ENCODE measurements around the gene ACTR1A.

ACTR1A gene

DNA sequence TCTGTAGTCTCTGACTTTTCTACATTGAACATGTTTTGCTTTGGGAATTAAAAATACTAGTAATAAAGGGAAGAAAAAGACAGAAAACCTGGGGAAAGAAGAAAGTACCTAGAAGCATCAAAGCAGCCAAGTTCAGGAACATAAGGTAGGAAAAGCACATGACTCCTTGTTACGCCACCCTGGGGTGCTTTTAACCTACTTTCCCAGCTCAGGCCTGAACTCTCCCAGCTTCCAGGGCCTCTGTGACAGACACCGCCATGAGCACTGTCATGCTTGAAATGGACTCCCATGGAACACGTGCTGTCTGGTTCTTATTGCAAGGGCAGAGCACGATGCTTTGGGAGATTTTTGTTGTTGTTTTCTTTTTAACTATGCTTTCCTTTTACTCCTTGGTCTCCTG, 11.4 kb downstream of the ACTR1A start:
- in situ Hi-C loops (cut with MboI; ENCODE audit: low sequenced_read_pairs), result no loop called here

GRCh38 chr10:102485093-102485784, 17.3 kb downstream of the ACTR1A start:
- in situ Hi-C loops (cut with MboI; ENCODE audit: low sequenced_read_pairs), result no loop called here

DNA sequence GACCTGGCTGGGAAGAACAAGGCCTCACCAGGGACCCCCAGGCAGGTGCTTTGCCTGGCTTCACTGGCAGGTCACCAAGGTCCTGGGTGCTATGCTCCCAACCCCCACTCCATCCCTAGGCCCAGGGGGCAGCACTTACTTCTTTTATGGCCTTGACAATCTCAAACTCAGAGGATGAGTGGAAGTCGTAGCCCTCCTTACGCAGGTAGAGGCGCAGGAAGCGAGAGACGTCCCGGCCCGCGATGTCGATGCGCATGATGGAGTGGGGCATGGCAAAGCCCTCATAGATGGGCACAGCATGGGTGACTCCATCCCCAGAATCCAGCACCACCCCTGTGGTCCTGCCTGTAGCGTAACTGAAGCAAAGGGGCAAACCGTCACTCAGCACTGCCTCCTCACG, 18.5 kb downstream of the ACTR1A start:
- in situ Hi-C loops (cut with MboI; ENCODE audit: low sequenced_read_pairs), result no loop called here

DNA sequence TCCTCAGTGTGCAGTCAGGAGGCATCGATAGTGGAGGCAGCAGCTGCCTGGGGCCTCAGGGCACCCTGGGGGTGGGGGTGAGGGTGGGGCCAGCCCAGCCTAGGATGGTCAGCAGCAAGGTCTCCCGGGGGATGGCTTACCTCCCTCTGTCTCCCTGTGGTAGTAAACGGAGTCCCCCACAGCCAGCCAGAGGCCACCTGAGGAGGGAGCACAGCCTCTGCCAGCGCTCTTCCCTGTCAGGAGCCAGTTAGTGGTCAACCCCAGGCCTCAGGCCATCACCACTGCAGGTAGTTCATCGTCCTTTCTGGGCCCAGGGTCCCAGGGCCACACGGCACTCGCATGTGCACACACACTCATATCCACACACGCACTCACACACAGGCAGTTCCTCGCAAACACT, 22.1 kb downstream of the ACTR1A start:
- in situ Hi-C loops (cut with MboI; ENCODE audit: low sequenced_read_pairs), result no loop called here

DNA sequence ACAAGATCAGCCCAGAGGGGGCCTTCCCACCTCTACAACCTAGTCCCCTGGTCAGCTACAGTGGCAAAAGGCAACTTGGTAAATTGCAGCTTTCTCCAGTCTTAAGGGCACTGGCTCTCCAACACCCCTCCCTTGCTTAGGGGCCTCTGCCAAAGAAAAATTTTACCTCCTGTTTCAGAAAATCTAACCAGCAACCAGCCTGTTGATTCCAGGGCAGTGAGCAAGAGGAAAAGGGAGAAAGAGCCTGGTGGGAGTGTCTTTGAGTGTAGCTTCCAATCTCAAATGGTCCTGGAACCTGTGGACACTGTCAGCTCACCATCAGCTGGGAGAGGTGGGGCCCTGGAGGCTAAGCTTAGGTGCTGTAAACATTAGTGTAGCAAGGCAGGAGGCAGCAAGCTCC, 22.9 kb downstream of the ACTR1A start:
- in situ Hi-C loops (cut with MboI; ENCODE audit: low sequenced_read_pairs), result loop anchor here (5.0 kb wide), 1 partner anchor 87 kb away; no protein-coding TSS in a partner anchor

DNA sequence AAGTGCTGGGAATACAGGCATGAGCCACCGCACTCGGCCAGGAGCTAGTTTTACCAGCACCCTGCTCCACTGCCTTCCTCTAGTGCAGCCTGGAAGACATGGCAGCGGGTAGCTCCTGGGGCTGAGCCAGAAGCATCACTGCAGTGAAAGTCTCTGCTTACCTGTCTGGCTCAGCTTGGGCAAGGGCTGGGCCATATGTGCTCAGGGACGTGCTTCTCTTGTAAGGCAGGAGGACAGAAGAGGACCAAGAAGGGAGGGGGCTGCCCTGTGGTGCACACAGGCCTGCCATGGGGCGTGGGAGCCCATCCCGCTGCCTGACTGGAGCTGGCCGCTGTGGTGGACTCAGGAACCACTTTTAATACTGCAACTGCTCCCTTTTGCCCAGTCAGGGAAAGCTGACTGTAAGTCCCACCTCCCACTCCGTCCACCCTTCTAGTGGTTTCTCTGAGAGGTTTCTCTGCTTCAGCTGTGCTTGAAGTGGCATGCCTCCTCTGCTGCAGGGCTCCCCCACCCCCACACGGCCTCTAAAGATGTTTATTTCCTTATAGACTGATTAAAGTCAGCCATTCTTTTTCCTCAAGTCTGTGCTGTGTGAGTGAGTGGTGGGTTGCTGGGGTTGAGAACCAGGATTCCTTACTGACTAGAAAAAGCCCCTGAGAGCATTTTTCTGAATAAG, 25.9 kb downstream of the ACTR1A start:
- in situ Hi-C loops (cut with MboI; ENCODE audit: low sequenced_read_pairs), result loop anchor here (5.0 kb wide), 1 partner anchor 84 kb away; no protein-coding TSS in a partner anchor

DNA sequence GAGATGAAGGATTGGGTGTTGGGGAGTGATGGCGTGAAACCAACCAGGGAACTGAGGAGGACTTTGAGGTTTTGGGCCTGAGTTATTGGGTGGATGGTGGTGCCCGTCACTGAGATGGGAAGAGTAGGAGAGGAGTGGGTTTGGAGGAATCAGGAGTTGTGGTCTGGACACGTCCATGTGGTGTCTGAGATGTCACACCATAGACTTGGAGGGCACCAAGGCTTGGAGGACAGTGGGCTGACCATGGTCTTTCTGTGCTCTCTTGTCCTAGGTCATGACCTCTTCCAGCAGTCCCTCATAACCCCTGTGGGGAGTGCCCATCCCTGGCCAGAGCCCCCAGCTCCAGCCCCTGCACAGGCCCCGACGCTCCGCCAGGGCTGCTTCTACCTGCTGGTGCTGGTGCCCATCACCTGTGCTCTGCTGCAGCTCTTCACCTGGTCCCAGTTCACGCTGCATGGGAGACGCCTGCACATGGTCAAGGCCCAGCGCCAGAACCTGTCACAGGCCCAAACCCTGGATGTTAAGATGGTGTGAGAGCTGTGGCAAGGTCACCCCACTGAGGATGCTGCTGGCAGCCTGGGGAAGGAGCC, 27.0 kb downstream of the ACTR1A start:
- in situ Hi-C loops (cut with MboI; ENCODE audit: low sequenced_read_pairs), result loop anchor here (5.0 kb wide), 1 partner anchor 83 kb away; no protein-coding TSS in a partner anchor

- in situ Hi-C loops (cut with MboI; ENCODE audit: low sequenced_read_pairs), result no loop called here
These were observed 28.8 kb downstream of the ACTR1A start for GRCh38 chr10:102473445-102474331.

DNA sequence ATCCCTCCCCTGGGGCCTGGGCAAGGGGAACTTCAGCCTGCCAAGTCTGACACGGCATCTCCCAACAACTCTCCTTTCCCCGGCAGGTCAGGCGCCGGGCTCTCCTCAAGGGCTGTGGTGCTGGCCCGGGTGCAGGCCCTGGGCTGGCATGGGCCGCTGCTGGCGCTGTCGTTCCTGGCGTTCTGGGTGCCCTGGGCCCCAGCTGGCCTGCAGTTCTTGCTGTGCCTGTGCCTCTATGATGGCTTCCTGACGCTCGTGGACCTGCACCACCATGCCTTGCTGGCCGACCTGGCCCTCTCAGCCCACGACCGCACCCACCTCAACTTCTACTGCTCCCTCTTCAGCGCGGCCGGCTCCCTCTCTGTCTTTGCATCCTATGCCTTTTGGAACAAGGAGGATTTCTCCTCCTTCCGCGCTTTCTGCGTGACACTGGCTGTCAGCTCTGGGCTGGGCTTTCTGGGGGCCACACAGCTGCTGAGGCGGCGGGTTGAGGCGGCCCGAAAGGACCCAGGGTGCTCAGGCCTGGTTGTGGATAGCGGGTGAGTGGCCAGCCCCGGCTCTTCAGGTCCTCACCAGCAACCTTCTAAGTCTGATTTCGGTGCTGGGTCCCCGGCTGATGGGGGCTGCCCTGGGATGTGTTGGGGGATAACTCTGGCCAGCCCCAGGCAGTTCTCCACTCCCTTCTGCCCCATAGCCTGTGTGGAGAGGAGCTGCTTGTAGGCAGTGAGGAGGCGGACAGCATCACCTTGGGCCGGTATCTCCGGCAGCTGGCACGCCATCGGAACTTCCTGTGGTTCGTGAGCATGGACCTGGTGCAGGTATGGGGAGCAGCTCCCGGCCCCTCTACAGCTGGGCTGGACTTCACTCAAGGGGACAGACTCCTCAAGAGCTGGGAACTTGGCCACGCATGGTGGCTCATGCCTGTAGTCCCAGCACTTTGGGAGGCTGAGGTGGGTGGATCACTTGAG, 31.6 kb downstream of the ACTR1A start:
- in situ Hi-C loops (cut with MboI; ENCODE audit: low sequenced_read_pairs), result no loop called here

DNA sequence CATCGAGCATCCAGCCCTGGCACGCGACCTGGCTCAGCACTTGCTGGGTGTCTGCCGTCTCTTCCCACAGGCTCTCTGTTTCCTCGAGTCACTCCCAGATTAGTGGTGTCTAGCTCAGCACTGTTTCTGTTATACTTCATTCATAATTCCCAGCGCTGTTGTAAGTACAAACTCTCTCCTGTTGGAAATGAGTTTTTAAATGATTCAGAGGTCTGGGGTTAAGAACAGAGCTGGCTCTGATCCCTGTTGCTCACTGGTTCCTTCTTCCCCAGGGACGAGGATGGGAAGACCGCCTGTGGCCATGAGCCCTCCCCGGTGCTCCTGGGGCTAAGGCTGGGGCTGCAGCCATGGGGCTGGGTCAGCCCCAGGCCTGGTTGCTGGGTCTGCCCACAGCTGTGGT, 33.8 kb downstream of the ACTR1A start:
- in situ Hi-C loops (cut with MboI; ENCODE audit: low sequenced_read_pairs), result no loop called here

DNA sequence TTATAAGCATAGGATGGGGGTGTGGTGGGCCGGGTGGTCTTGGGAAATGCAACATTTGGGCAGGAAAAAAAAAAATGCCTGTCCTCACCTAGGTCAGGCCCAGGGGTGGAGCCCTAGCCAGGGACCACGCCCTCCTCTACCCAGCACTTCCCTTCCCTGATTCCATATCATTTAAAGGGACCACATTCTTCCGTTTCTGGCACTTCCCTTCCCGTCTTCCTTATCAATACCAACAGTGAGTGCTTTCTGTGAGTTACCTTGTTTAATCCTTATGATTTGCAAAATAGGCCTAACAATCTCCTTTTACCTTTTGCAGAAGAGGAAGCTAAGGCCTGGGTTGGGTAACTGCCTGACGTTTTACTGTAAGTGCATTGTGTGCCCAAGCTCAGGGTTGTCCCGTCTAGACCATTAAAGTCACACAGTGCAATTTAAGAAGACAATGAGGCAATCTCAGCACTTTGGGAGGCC, 34.5 kb downstream of the ACTR1A start:
- in situ Hi-C loops (cut with MboI; ENCODE audit: low sequenced_read_pairs), result no loop called here

GRCh38 chr10:102467318-102467717, 35.2 kb downstream of the ACTR1A start:
- in situ Hi-C loops (cut with MboI; ENCODE audit: low sequenced_read_pairs), result no loop called here

- in situ Hi-C loops (cut with MboI; ENCODE audit: low sequenced_read_pairs), result no loop called here
These were observed 37.0 kb downstream of the ACTR1A start for GRCh38 chr10:102465466-102465865.

GRCh38 chr10:102463983-102464382, 38.5 kb downstream of the ACTR1A start:
- in situ Hi-C loops (cut with MboI; ENCODE audit: low sequenced_read_pairs), result no loop called here

DNA sequence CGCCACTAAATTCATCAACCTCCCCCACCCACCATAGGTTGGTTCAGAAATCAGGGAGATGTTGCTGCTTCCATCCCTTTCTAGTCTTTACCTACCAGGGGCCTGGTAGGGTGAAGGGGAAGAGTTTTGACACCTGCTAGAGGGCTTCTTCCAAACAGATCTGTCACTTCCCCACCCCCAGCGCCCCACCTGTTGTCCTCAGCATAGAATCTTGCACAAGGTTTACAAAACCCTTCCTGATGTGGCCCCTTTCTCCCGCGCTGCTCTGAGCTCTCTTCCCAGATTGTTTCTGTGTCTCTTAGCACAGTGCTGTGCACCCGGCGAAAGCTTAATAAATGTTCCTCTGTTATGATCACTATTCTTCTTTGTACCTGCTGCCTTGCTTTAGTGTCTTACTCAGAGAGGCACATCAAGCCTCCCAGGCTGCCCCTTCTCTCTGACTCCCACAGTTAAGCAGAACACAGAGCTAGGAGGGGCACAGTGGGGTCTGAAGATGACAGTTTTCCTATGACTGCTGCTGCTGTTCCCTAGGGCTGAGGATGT, 39.9 kb downstream of the ACTR1A start:
- in situ Hi-C loops (cut with MboI; ENCODE audit: low sequenced_read_pairs), result no loop called here

- in situ Hi-C loops (cut with MboI; ENCODE audit: low sequenced_read_pairs), result no loop called here
These were observed 41.1 kb downstream of the ACTR1A start for GRCh38 chr10:102461187-102462054.

DNA sequence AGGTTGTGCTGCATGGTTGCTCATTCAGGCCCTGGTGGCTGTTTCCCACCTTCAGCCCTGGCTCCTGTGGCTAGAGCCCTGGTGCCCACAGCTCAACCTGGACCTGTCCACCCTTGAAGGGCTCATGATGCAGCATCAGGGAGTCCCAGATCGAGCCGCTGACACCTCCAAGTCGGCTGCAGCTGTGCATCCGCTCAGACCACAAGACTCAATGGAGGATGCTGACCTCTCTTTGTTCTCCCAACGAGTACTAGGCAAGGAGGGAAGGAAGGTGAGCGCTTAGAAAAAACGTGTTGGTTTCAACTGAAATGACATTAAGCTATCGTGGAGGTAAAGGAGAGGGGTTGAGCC, 41.7 kb downstream of the ACTR1A start:
- in situ Hi-C loops (cut with MboI; ENCODE audit: low sequenced_read_pairs), result no loop called here

GRCh38 chr10:102458656-102459055, 43.9 kb downstream of the ACTR1A start:
- in situ Hi-C loops (cut with MboI; ENCODE audit: low sequenced_read_pairs), result no loop called here
